HK-2 (cell line): ENCODE measurements around the gene TMEM14A.

ENCODE experiments used
- DNase-seq: peaks from one replicate; pipeline ENCODE4 v3.0.0-alpha.2; 2018; ENCODE audit not compliant: unreplicated experiment

TMEM14A gene

DNA sequence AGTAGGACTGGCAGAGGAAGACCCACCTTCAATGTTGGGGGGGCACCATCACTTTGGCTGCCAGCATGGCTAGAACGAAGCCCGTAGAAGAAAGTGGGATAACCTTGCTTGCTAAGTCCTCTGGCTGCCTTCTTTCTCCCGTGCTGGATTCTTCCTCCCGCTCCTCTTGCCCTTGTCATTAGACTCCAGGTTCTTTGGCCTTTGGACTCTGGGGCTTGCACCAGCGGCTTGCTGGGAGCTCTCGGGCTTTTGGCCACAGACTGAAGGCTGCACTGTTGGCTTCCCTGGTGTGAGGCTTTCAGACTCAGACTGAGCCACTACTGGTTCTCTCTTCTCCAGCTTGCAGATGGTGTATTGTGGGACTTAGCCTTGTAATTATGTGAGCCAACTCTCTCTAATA lies 64.2 kb downstream of the TMEM14A start:
- DNase-seq = no peak

- no peak for DNase-seq
Observed at GRCh38 chr6:52736145-52736544, 65.2 kb downstream of the TMEM14A start.
